ENCODE results near the gene EIF5A.

- TF ChIP-seq MAX (IDR thresholded peaks at IDR 0.05) (no peak), RAD21 (IDR thresholded peaks at IDR 0.05; ENCODE audit: low read depth) (no peak), USF1 (IDR thresholded peaks at IDR 0.05) (no peak), ZBTB7A (IDR thresholded peaks at IDR 0.05; ENCODE audit: low read depth) (no peak), FOXM1 (IDR thresholded peaks at IDR 0.05; ENCODE audit: borderline replicate concordance, low read depth) (no peak), TAF1 (IDR thresholded peaks at IDR 0.05; ENCODE audit: low read depth) (no peak), REST (IDR thresholded peaks at IDR 0.05; ENCODE audit: low read depth) (no peak), YY1 (IDR thresholded peaks at IDR 0.05; ENCODE audit: low read depth) (no peak), CEBPB (IDR thresholded peaks at IDR 0.05) (no peak), EP300 (IDR thresholded peaks at IDR 0.05; ENCODE audit: borderline replicate concordance) (no peak), EGR1 (IDR thresholded peaks at IDR 0.05) (no peak), CREB1 (IDR thresholded peaks at IDR 0.05; ENCODE audit: low read depth) (no peak), TCF12 (IDR thresholded peaks at IDR 0.05; ENCODE audit: low read depth) (no peak), TEAD4 (IDR thresholded peaks at IDR 0.05) (no peak)
Observed at GRCh38 chr17:7292729-7293128, 14.7 kb upstream of the EIF5A start.
